ENCODE data around the gene ARNT2. TPM values are rescaled to one million over a fixed set of nuclear protein-coding genes. Genes with fewer than 3 reads are reported as not detected.

Gene ARNT2
- total RNA-seq, 1 donor from 2014 or later: 35.7 TPM

GRCh38 chr15:80574590-80574989, 170.4 kb downstream of the ARNT2 start:
- Mint-ChIP-seq H3K27ac (ENCODE audit: unreplicated experiment) (no peak overlapping the region), H3K4me1 (ENCODE audit: low read depth, unreplicated experiment) (peaks cover 2% of the 10 kb centered on the region), H3K4me3 (ENCODE audit: unreplicated experiment) (no peak overlapping the region), H3K9me3 (ENCODE audit: unreplicated experiment) (no peaks in the 10 kb centered on the region), H3K27me3 (ENCODE audit: unreplicated experiment) (peaks cover 5% of the 10 kb centered on the region), H3K36me3 (ENCODE audit: unreplicated experiment) (no peaks in the 10 kb centered on the region)
- no peak for DNase-seq
- TF ChIP-seq CTCF (IDR thresholded peaks at IDR 0.05; ENCODE audit: partially characterized antibody, unreplicated experiment): no peak

DNA sequence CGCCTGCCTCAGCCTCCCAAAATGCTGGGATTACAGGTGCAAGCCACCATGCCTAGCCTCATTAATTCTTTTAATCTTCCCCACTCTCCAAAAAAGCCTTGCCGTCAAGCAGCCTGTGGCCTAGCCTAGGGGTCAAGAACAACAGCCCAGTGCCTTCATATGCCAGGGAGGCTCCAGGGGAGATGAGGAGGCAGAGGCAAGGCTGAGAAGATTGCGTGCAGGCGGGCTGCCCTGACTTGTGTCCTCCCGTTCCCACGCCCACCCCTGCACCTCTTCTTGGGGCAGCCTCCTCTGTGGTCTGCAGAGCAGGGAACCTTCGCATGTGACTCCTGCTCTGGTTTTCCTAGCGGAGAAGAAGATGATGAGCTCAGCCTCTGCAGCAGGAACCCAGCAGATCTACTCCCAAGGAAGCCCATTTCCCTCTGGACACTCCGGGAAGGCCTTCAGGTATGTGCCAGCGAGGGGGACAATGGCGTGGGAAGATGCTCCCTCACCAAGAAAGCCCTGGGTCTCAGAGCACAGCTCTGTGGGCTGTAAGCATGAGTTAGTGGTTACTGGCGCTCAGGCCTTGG, 172.4 kb downstream of the ARNT2 start:
- TF ChIP-seq CTCF (IDR thresholded peaks at IDR 0.05; ENCODE audit: partially characterized antibody, unreplicated experiment): no peak
- peaks cover 2% of the 10 kb centered on the region for H3K4me1 Mint-ChIP-seq (ENCODE audit: low read depth, unreplicated experiment)
- H3K9me3 Mint-ChIP-seq (ENCODE audit: unreplicated experiment): no peaks in the 10 kb centered on the region
- no peak overlapping the region for H3K27ac Mint-ChIP-seq (ENCODE audit: unreplicated experiment)
- H3K4me3 Mint-ChIP-seq (ENCODE audit: unreplicated experiment): no peak overlapping the region
- no peak for DNase-seq
- H3K36me3 Mint-ChIP-seq (ENCODE audit: unreplicated experiment): no peaks in the 10 kb centered on the region
- H3K27me3 Mint-ChIP-seq (ENCODE audit: unreplicated experiment): peaks cover 5% of the 10 kb centered on the region

DNA sequence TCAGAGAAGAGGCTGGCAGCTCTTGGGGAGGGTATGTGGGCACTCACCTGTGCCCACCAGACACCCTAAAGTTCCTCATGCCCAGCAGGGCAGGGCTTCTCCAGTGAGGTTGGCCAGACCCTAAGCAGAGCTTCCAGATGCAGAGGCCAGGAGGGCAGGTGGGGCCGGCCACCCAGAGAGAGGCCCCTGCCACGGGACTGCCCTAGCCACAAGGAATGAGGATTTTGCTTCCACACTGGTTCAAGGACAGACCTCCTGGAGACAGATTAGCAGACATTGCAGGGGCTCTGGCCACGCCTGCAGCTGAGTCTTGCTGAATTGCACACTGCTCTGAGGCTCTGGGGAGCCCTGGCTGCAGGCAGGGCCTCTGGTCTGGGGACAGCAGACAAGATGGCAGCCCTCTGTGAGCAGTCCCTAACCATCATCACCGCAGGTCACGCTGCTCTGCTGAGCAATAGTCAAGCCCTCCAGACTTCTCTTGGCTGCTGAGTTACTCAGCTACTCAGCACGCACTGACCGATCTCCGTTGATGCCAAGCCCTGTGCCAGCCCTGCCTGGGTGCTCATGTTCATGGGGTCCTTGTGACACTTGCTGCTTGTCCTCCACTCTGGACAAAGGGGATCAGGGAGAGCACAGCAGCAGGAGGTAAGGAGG, 173.5 kb downstream of the ARNT2 start:
- DNase-seq: no peak
- Mint-ChIP-seq H3K4me1 (ENCODE audit: low read depth, unreplicated experiment) (peaks cover 2% of the 10 kb centered on the region), H3K36me3 (ENCODE audit: unreplicated experiment) (peaks cover 4% of the 10 kb centered on the region), H3K27me3 (ENCODE audit: unreplicated experiment) (peaks cover 5% of the 10 kb centered on the region), H3K27ac (ENCODE audit: unreplicated experiment) (no peak overlapping the region), H3K4me3 (ENCODE audit: unreplicated experiment) (no peak overlapping the region), H3K9me3 (ENCODE audit: unreplicated experiment) (no peaks in the 10 kb centered on the region)
- no peak for TF ChIP-seq CTCF (IDR thresholded peaks at IDR 0.05; ENCODE audit: partially characterized antibody, unreplicated experiment)

- TF ChIP-seq CTCF (IDR thresholded peaks at IDR 0.05; ENCODE audit: partially characterized antibody, unreplicated experiment): no peak
- no peak overlapping the region for H3K4me3 Mint-ChIP-seq (ENCODE audit: unreplicated experiment)
- H3K9me3 Mint-ChIP-seq (ENCODE audit: unreplicated experiment): no peaks in the 10 kb centered on the region
- H3K27me3 Mint-ChIP-seq (ENCODE audit: unreplicated experiment): peaks cover 5% of the 10 kb centered on the region
- peaks cover 2% of the 10 kb centered on the region for H3K4me1 Mint-ChIP-seq (ENCODE audit: low read depth, unreplicated experiment)
- H3K27ac Mint-ChIP-seq (ENCODE audit: unreplicated experiment): no peak overlapping the region
- no peak for DNase-seq
- H3K36me3 Mint-ChIP-seq (ENCODE audit: unreplicated experiment): peaks cover 4% of the 10 kb centered on the region
Measured at GRCh38 chr15:80578206-80578595, 174.0 kb downstream of the ARNT2 start.

GRCh38 chr15:80578871-80579270, 174.7 kb downstream of the ARNT2 start:
- no peak overlapping the region for H3K4me3 Mint-ChIP-seq (ENCODE audit: unreplicated experiment)
- H3K9me3 Mint-ChIP-seq (ENCODE audit: unreplicated experiment): peaks cover 2% of the 10 kb centered on the region
- no peak for DNase-seq
- no peak for TF ChIP-seq CTCF (IDR thresholded peaks at IDR 0.05; ENCODE audit: partially characterized antibody, unreplicated experiment)
- H3K4me1 Mint-ChIP-seq (ENCODE audit: low read depth, unreplicated experiment): peaks cover 3% of the 10 kb centered on the region
- H3K27me3 Mint-ChIP-seq (ENCODE audit: unreplicated experiment): peaks cover 5% of the 10 kb centered on the region
- no peak overlapping the region for H3K27ac Mint-ChIP-seq (ENCODE audit: unreplicated experiment)
- peaks cover 4% of the 10 kb centered on the region for H3K36me3 Mint-ChIP-seq (ENCODE audit: unreplicated experiment)
